ENCODE data around the gene CCDC78. TPM values are rescaled to one million over a fixed set of nuclear protein-coding genes. Genes with fewer than 3 reads are reported as not detected.

CCDC78 gene
- total and polyA plus RNA-seq, 2 of the 13 experiments (the other 11 are each of a cell fraction or from before 2014, with no cell fraction given), result 0.53 to 1.5 TPM

DNA sequence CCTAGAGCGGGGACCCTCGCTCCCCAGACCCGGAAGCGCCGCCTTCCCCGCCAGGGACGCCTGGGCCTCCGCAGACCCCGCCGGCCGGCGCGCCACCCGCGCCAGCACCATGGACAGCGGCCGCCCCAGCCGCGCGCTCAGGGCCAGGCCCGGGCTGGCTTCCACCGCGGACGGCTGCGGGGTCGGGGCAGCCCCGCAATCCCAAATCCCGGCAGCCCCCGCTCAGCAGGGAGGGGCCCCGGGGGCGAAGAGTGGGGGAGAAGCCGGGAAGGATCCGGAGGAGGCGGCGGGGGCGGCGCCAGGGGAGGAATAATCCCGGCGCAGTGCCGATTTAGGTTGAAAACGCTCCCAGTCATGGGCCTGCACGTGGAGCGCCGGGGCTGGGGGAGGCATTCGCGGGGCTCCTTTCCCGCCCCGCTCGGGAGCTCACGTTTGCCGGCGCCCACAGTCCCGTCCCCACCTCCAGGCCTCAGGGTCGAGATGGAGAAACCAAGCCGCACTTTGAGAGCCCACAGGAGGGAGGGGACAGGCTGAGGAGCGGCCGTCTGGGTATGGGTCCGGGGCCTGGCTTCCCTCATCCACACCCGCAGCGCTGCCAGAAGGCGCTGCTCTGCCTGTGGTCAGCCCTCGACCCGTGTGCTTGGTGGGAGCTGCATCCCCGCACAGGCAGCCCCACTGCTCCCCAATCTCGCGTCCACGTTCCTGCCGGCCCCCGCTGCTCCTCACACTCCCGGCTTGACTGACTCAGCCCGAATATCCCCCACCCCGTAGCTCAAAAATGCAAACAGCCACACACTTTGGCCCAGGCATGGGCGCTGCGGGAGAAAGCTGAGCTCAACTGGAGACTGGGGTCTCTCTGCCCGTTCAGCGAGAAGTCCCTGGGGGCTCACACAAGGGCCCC, 25.3 kb downstream of the CCDC78 start (continued):
- TF ChIP-seq RELA (CRISPR knock-in tag; IDR thresholded peaks at IDR 0.05), result no peak
- peak; percentile 66 for TF ChIP-seq ZNF777 (CRISPR knock-in tag; IDR thresholded peaks at IDR 0.05)
- TF ChIP-seq ZNF552 (CRISPR knock-in tag; IDR thresholded peaks at IDR 0.05; ENCODE audit: borderline replicate concordance), result no peak
- TF ChIP-seq, protein P1, sequence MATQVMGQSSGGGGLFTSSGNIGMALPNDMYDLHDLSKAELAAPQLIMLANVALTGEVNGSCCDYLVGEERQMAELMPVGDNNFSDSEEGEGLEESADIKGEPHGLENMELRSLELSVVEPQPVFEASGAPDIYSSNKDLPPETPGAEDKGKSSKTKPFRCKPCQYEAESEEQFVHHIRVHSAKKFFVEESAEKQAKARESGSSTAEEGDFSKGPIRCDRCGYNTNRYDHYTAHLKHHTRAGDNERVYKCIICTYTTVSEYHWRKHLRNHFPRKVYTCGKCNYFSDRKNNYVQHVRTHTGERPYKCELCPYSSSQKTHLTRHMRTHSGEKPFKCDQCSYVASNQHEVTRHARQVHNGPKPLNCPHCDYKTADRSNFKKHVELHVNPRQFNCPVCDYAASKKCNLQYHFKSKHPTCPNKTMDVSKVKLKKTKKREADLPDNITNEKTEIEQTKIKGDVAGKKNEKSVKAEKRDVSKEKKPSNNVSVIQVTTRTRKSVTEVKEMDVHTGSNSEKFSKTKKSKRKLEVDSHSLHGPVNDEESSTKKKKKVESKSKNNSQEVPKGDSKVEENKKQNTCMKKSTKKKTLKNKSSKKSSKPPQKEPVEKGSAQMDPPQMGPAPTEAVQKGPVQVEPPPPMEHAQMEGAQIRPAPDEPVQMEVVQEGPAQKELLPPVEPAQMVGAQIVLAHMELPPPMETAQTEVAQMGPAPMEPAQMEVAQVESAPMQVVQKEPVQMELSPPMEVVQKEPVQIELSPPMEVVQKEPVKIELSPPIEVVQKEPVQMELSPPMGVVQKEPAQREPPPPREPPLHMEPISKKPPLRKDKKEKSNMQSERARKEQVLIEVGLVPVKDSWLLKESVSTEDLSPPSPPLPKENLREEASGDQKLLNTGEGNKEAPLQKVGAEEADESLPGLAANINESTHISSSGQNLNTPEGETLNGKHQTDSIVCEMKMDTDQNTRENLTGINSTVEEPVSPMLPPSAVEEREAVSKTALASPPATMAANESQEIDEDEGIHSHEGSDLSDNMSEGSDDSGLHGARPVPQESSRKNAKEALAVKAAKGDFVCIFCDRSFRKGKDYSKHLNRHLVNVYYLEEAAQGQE (IDR thresholded peaks at IDR 0.05; ENCODE audit: borderline replicate concordance in 1 of 2, low read depth in 1 of 2, low read length in 2 of 2), result peak; percentile 97
- TF ChIP-seq, protein P2, sequence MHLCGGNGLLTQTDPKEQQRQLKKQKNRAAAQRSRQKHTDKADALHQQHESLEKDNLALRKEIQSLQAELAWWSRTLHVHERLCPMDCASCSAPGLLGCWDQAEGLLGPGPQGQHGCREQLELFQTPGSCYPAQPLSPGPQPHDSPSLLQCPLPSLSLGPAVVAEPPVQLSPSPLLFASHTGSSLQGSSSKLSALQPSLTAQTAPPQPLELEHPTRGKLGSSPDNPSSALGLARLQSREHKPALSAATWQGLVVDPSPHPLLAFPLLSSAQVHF (CRISPR knock-in tag; IDR thresholded peaks at IDR 0.05), result peak; percentile 70; the same call in 1 of the 2 replicates
- TF ChIP-seq, protein P3, sequence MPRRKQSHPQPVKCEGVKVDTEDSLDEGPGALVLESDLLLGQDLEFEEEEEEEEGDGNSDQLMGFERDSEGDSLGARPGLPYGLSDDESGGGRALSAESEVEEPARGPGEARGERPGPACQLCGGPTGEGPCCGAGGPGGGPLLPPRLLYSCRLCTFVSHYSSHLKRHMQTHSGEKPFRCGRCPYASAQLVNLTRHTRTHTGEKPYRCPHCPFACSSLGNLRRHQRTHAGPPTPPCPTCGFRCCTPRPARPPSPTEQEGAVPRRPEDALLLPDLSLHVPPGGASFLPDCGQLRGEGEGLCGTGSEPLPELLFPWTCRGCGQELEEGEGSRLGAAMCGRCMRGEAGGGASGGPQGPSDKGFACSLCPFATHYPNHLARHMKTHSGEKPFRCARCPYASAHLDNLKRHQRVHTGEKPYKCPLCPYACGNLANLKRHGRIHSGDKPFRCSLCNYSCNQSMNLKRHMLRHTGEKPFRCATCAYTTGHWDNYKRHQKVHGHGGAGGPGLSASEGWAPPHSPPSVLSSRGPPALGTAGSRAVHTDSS (CRISPR knock-in tag; conservative IDR thresholded peaks at IDR 0.05), result no peak
- peak; percentile 45; the same call in 1 of the 2 replicates for TF ChIP-seq MED1 (CRISPR knock-in tag; IDR thresholded peaks at IDR 0.05)
- TF ChIP-seq KDM5B (CRISPR knock-in tag; IDR thresholded peaks at IDR 0.05; ENCODE audit: borderline replicate concordance), result peak; percentile 52; the same call in 1 of the 2 replicates
- no peak for TF ChIP-seq ADNP (CRISPR knock-in tag; IDR thresholded peaks at IDR 0.05)
- peak; percentile 81; the same call in 1 of the 2 replicates for TF ChIP-seq PRMT3 (CRISPR knock-in tag; IDR thresholded peaks at IDR 0.05; ENCODE audit: borderline replicate concordance, low read depth)
- TF ChIP-seq ZNF17 (CRISPR knock-in tag; IDR thresholded peaks at IDR 0.05), result no peak
- TF ChIP-seq, protein P4, sequence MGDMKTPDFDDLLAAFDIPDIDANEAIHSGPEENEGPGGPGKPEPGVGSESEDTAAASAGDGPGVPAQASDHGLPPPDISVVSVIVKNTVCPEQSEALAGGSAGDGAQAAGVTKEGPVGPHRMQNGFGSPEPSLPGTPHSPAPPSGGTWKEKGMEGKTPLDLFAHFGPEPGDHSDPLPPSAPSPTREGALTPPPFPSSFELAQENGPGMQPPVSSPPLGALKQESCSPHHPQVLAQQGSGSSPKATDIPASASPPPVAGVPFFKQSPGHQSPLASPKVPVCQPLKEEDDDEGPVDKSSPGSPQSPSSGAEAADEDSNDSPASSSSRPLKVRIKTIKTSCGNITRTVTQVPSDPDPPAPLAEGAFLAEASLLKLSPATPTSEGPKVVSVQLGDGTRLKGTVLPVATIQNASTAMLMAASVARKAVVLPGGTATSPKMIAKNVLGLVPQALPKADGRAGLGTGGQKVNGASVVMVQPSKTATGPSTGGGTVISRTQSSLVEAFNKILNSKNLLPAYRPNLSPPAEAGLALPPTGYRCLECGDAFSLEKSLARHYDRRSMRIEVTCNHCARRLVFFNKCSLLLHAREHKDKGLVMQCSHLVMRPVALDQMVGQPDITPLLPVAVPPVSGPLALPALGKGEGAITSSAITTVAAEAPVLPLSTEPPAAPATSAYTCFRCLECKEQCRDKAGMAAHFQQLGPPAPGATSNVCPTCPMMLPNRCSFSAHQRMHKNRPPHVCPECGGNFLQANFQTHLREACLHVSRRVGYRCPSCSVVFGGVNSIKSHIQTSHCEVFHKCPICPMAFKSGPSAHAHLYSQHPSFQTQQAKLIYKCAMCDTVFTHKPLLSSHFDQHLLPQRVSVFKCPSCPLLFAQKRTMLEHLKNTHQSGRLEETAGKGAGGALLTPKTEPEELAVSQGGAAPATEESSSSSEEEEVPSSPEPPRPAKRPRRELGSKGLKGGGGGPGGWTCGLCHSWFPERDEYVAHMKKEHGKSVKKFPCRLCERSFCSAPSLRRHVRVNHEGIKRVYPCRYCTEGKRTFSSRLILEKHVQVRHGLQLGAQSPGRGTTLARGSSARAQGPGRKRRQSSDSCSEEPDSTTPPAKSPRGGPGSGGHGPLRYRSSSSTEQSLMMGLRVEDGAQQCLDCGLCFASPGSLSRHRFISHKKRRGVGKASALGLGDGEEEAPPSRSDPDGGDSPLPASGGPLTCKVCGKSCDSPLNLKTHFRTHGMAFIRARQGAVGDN (CRISPR knock-in tag; IDR thresholded peaks at IDR 0.05), result peak; percentile 51; the same call in 1 of the 2 replicates
- no peak for TF ChIP-seq KAT7 (CRISPR knock-in tag; IDR thresholded peaks at IDR 0.05; ENCODE audit: borderline replicate concordance)
- TF ChIP-seq FOXP1 (IDR thresholded peaks at IDR 0.05), result no peak
- TF ChIP-seq FOXP1 (CRISPR knock-in tag; IDR thresholded peaks at IDR 0.05), result no peak
- TF ChIP-seq, protein P5, sequence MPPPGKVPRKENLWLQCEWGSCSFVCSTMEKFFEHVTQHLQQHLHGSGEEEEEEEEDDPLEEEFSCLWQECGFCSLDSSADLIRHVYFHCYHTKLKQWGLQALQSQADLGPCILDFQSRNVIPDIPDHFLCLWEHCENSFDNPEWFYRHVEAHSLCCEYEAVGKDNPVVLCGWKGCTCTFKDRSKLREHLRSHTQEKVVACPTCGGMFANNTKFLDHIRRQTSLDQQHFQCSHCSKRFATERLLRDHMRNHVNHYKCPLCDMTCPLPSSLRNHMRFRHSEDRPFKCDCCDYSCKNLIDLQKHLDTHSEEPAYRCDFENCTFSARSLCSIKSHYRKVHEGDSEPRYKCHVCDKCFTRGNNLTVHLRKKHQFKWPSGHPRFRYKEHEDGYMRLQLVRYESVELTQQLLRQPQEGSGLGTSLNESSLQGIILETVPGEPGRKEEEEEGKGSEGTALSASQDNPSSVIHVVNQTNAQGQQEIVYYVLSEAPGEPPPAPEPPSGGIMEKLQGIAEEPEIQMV (CRISPR knock-in tag; IDR thresholded peaks at IDR 0.05; ENCODE audit: low read depth), result no peak
